GM21526 (cell line): ENCODE measurements around the gene GALK2.
A peak's percentile ranks its signal among the peaks of the same experiment; 100 is the strongest.
"Not testable (repeated sequence)": the region's sequence is repeated elsewhere in the genome, so short reads cannot be mapped to it uniquely, and the experiment has no call there.

Source experiments
- ATAC-seq: cut with Tn5 transposase; IDR thresholded peaks from one replicate; pipeline ENCODE4 v1.9.1; 2021; ENCODE audit warnings: moderate library complexity; ENCODE audit not compliant: unreplicated experiment, low FRiP score

The GALK2 gene

GRCh38 chr15:49215768-49216739 lies 46.0 kb downstream of the GALK2 start:
- ATAC-seq = peak; percentile 92

- ATAC-seq = no peak
Measured at GRCh38 chr15:49223536-49224274, 53.7 kb downstream of the GALK2 start.

- no peak for ATAC-seq
Measured at GRCh38 chr15:49225572-49226281, 55.7 kb downstream of the GALK2 start.

GRCh38 chr15:49227602-49228001 lies 57.6 kb downstream of the GALK2 start:
- ATAC-seq = no peak

GRCh38 chr15:49229922-49230321 lies 59.9 kb downstream of the GALK2 start:
- ATAC-seq = no peak

- no peak for ATAC-seq
Measured at GRCh38 chr15:49232236-49232806, 62.3 kb downstream of the GALK2 start.

GRCh38 chr15:49235446-49236124 lies 65.5 kb downstream of the GALK2 start:
- ATAC-seq = peak; percentile 79

GRCh38 chr15:49236869-49237268 lies 66.8 kb downstream of the GALK2 start:
- no peak for ATAC-seq

- no peak for ATAC-seq
Measured at GRCh38 chr15:49238342-49238741, 68.3 kb downstream of the GALK2 start.

- no peak for ATAC-seq
Measured at GRCh38 chr15:49239105-49239504, 69.1 kb downstream of the GALK2 start.

- ATAC-seq = no peak
Measured at GRCh38 chr15:49242820-49243219, 72.8 kb downstream of the GALK2 start.

- ATAC-seq = no peak
Measured at GRCh38 chr15:49247556-49248110, 77.6 kb downstream of the GALK2 start.

GRCh38 chr15:49248291-49248690 lies 78.2 kb downstream of the GALK2 start:
- no peak for ATAC-seq

GRCh38 chr15:49255966-49256759 lies 86.1 kb downstream of the GALK2 start:
- ATAC-seq = no peak

GRCh38 chr15:49265117-49265516 lies 95.1 kb downstream of the GALK2 start:
- not testable (repeated sequence) for ATAC-seq

- no peak for ATAC-seq
Measured at GRCh38 chr15:49265911-49266310, 95.9 kb downstream of the GALK2 start.

GRCh38 chr15:49270541-49271421 lies 100.7 kb downstream of the GALK2 start:
- ATAC-seq = no peak

- ATAC-seq = no peak
Measured at GRCh38 chr15:49273734-49274318, 103.8 kb downstream of the GALK2 start.
